ENCODE results near the gene LRP8.

DNA sequence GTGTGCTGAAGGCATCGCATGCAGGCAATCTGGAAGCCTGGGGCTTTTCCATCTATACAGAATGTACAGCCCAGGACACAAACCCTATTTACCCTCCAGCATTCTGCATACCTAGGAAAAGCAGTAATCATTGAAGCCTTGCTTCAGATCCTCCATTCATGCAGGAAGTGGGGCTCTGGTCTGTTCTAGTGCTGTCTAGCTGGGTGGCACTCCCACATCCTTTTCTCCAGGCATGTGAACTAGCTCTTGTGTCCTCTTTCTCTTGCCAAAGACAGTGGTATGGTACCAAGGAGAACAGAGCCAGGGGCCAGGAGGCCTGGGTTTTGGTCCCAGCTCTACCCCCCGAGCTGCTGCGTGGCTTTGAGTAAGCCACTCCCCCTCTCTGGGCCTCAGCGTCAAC is 21.7 kb downstream of the LRP8 start:
- TF ChIP-seq, protein P1, sequence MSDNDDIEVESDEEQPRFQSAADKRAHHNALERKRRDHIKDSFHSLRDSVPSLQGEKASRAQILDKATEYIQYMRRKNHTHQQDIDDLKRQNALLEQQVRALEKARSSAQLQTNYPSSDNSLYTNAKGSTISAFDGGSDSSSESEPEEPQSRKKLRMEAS (IDR thresholded peaks at IDR 0.05; ENCODE audit: low read depth, low read length) = no peak
- TF ChIP-seq, protein P2, sequence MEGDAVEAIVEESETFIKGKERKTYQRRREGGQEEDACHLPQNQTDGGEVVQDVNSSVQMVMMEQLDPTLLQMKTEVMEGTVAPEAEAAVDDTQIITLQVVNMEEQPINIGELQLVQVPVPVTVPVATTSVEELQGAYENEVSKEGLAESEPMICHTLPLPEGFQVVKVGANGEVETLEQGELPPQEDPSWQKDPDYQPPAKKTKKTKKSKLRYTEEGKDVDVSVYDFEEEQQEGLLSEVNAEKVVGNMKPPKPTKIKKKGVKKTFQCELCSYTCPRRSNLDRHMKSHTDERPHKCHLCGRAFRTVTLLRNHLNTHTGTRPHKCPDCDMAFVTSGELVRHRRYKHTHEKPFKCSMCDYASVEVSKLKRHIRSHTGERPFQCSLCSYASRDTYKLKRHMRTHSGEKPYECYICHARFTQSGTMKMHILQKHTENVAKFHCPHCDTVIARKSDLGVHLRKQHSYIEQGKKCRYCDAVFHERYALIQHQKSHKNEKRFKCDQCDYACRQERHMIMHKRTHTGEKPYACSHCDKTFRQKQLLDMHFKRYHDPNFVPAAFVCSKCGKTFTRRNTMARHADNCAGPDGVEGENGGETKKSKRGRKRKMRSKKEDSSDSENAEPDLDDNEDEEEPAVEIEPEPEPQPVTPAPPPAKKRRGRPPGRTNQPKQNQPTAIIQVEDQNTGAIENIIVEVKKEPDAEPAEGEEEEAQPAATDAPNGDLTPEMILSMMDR (IDR thresholded peaks at IDR 0.05; ENCODE audit: low read depth, low read length) = no peak
- TF ChIP-seq POLR2A (IDR thresholded peaks at IDR 0.05; ENCODE audit: extremely low read depth, insufficient read length) = no peak
- no peak for TF ChIP-seq MYC (IDR thresholded peaks at IDR 0.05; ENCODE audit: low read depth, low read length)
